ENCODE data around the gene SP3.

SP3 gene

GRCh38 chr2:173934895-173935294 is 30.3 kb downstream of the SP3 start:
- H3K4me3 ChIP-seq (ENCODE audit: low read depth, low read length) = no peak overlapping the region
- TF ChIP-seq CTCF (IDR thresholded peaks at IDR 0.05; ENCODE audit: low read depth, low read length) = no peak

GRCh38 chr2:173931751-173932150 is 33.4 kb downstream of the SP3 start:
- no peak overlapping the region for H3K4me3 ChIP-seq (ENCODE audit: low read depth, low read length)
- no peak for TF ChIP-seq CTCF (IDR thresholded peaks at IDR 0.05; ENCODE audit: low read depth, low read length)

- no peak overlapping the region for H3K4me3 ChIP-seq (ENCODE audit: low read depth, low read length)
- no peak for TF ChIP-seq CTCF (IDR thresholded peaks at IDR 0.05; ENCODE audit: low read depth, low read length)
These were observed 35.7 kb downstream of the SP3 start for GRCh38 chr2:173929441-173929840.

- no peak overlapping the region for H3K4me3 ChIP-seq (ENCODE audit: low read depth, low read length)
- no peak for TF ChIP-seq CTCF (IDR thresholded peaks at IDR 0.05; ENCODE audit: low read depth, low read length)
These were observed 38.3 kb downstream of the SP3 start for GRCh38 chr2:173926875-173927274.

GRCh38 chr2:173924285-173924684 is 40.9 kb downstream of the SP3 start:
- H3K4me3 ChIP-seq (ENCODE audit: low read depth, low read length) = no peak overlapping the region
- no peak for TF ChIP-seq CTCF (IDR thresholded peaks at IDR 0.05; ENCODE audit: low read depth, low read length)

GRCh38 chr2:173922760-173923159 is 42.4 kb downstream of the SP3 start:
- TF ChIP-seq CTCF (IDR thresholded peaks at IDR 0.05; ENCODE audit: low read depth, low read length) = no peak
- H3K4me3 ChIP-seq (ENCODE audit: low read depth, low read length) = no peak overlapping the region

GRCh38 chr2:173922068-173922467 is 43.1 kb downstream of the SP3 start:
- TF ChIP-seq CTCF (IDR thresholded peaks at IDR 0.05; ENCODE audit: low read depth, low read length) = no peak
- H3K4me3 ChIP-seq (ENCODE audit: low read depth, low read length) = no peak overlapping the region
